GM12878 (cell line): Measurements from ENCODE around the gene CAMK4. TPM values are rescaled to one million over a fixed set of nuclear protein-coding genes. Genes with fewer than 3 reads are reported as not detected.

Experiments
- BCL11A ChIP-seq: IDR thresholded peaks from 2 replicates; pipeline ENCODE4 v1.6.1; 2011; ENCODE audit warnings: low read depth, low read length
- CEBPB ChIP-seq, 2 experiments: fragments of 150-350 bp in 1 of 2; IDR thresholded peaks; 2 replicates each; pipeline ENCODE4 v1.6.1; 2012 to 2014; ENCODE audit warnings: low read depth in 2 of 2, low read length in 2 of 2, borderline replicate concordance in 1 of 2, inconsistent platforms in 1 of 2
- EED ChIP-seq: sonication (generic); IDR thresholded peaks from 2 replicates; pipeline ENCODE4 v1.6.1; 2016; ENCODE audit warnings: antibody characterized with exemption, low read depth
- HDGF ChIP-seq: fragments of 450-650 bp; IDR thresholded peaks from 2 replicates; pipeline ENCODE4 v1.6.1; 2016; ENCODE audit warnings: antibody characterized with exemption
- KLF5 ChIP-seq: fragments of 450-650 bp; IDR thresholded peaks from 2 replicates; pipeline ENCODE4 v1.6.1; 2014; ENCODE audit warnings: mild to moderate bottlenecking; ENCODE audit not compliant: partially characterized antibody
- NFIC ChIP-seq: IDR thresholded peaks from 2 replicates; pipeline ENCODE4 v1.6.1; 2012; ENCODE audit warnings: low read depth, mild to moderate bottlenecking, inconsistent platforms, low read length, moderate library complexity
- PAX5 ChIP-seq: IDR thresholded peaks from 2 replicates; pipeline ENCODE4 v1.6.1; 2011; ENCODE audit warnings: low read depth, low read length, borderline replicate concordance
- RAD21 ChIP-seq: IDR thresholded peaks from 2 replicates; pipeline ENCODE4 v1.6.1; 2011; ENCODE audit warnings: mild to moderate bottlenecking, low read depth, low read length, moderate library complexity; ENCODE audit not compliant: insufficient read depth
- RBBP5 ChIP-seq: fragments of 200-600 bp; sonication (generic); conservative IDR thresholded peaks from 2 replicates; pipeline ENCODE4 v1.6.1; 2016
- RFX5 ChIP-seq: IDR thresholded peaks from 2 replicates; pipeline ENCODE4 v1.6.1; 2011; ENCODE audit warnings: low read depth, low read length, improper control_type of control experiment
- SIN3A ChIP-seq: IDR thresholded peaks from 2 replicates; pipeline ENCODE4 v1.6.1; 2012; ENCODE audit warnings: low read depth, low read length, improper control_type of control experiment
- SREBF1 ChIP-seq: IDR thresholded peaks from 2 replicates; pipeline ENCODE4 v1.6.1; 2012; ENCODE audit warnings: mild to moderate bottlenecking, low read length
- SUPT20H ChIP-seq: IDR thresholded peaks from 2 replicates; pipeline ENCODE4 v1.6.1; 2011; ENCODE audit warnings: low read depth, mild to moderate bottlenecking, low read length, moderate library complexity, borderline replicate concordance; ENCODE audit not compliant: control insufficient read depth
- TCF3 ChIP-seq: IDR thresholded peaks from 2 replicates; pipeline ENCODE4 v1.6.1; 2012; ENCODE audit warnings: low read depth, mild to moderate bottlenecking, low read length, borderline replicate concordance; ENCODE audit not compliant: insufficient read depth
- ZBED1 ChIP-seq: IDR thresholded peaks from 2 replicates; pipeline ENCODE4 v1.6.1; 2016; ENCODE audit warnings: borderline replicate concordance
- ZZZ3 ChIP-seq: IDR thresholded peaks from 2 replicates; pipeline ENCODE4 v1.6.1; 2011; ENCODE audit warnings: low read depth; ENCODE audit not compliant: control insufficient read depth, insufficient read length
- polyA plus RNA-seq, 11 experiments: library from polyadenylated mRNA; depleted of rRNA in 4 of 11; unstranded in 6 of 11; stranded (reverse) in 5 of 11; fragments of >200 nt; fragmentation: Nextera tagmentation in 4 of 11; fragmentation: Illumina TruSeq in 1 of 11; extraction: Ambion mirVana in 4 of 11; extraction: Trizol in 1 of 11; gene quantifications; 1 replicate in 1 of 11; 2 replicates in 10 of 11; pipeline versions ENCODE4 v1.2.1 to v1.2.3, GENCODE V29; 2011 to 2016; ENCODE audit warnings: inconsistent platforms in 2 of 11, missing spikeins in 2 of 11, low read depth in 1 of 11
- total RNA-seq, 4 experiments: library from RNA; depleted of rRNA in 3 of 4; stranded (reverse); fragments of >200 nt in 3 of 4; fragmentation: Illumina TruSeq in 1 of 4; extraction: Trizol in 1 of 4; gene quantifications; 2 replicates each; pipeline versions ENCODE4 v1.2.1 to v1.2.3, GENCODE V29; 2013 to 2021
- TF ChIP-seq, protein P1 (sequence below): fragments of 450-650 bp; IDR thresholded peaks from 2 replicates; pipeline ENCODE4 v1.6.1; 2017; ENCODE audit warnings: mild to moderate bottlenecking, moderate library complexity
- TF ChIP-seq, protein P2 (sequence below): fragments of 450-650 bp; IDR thresholded peaks from 2 replicates; pipeline ENCODE4 v1.6.1; 2018; ENCODE audit warnings: borderline replicate concordance, mild to moderate bottlenecking; ENCODE audit not compliant: partially characterized antibody
- TF ChIP-seq, protein P3 (sequence below): fragments of 450-650 bp; formaldehyde crosslinking; IDR thresholded peaks from 2 replicates; pipeline ENCODE4 v1.4.0; 2020; ENCODE audit warnings: mild to moderate bottlenecking, moderate library complexity
- TF ChIP-seq, protein P4 (sequence below): IDR thresholded peaks from 2 replicates; pipeline ENCODE4 v1.6.1; 2012; ENCODE audit warnings: low read length, inconsistent platforms

Gene CAMK4
- total and polyA plus RNA-seq, 10 of the 15 experiments (the other 5 are each of a cell fraction or from before 2014, with no cell fraction given) = 13.3 to 51.9 (median 35.3) TPM

DNA sequence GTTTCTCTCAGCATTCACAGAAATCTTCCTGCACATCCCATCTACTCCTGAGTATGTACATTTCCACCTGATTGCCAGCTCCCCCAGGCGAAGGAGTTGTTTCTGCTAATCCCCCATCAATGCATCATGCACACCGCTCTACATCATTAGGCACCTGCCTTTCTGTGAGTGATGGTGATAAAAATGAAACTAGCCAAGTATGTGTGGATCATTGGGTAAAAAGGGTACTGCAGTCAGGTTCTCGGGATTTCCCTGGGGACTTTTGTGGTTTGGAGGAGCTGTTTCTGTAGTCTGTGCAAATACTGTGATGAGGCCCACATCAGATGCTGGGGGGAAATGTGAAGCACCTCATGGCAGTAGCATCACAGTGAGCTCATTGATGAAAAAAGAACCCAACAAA lies 30.4 kb downstream of the CAMK4 start (continued):
- TF ChIP-seq, protein P1, sequence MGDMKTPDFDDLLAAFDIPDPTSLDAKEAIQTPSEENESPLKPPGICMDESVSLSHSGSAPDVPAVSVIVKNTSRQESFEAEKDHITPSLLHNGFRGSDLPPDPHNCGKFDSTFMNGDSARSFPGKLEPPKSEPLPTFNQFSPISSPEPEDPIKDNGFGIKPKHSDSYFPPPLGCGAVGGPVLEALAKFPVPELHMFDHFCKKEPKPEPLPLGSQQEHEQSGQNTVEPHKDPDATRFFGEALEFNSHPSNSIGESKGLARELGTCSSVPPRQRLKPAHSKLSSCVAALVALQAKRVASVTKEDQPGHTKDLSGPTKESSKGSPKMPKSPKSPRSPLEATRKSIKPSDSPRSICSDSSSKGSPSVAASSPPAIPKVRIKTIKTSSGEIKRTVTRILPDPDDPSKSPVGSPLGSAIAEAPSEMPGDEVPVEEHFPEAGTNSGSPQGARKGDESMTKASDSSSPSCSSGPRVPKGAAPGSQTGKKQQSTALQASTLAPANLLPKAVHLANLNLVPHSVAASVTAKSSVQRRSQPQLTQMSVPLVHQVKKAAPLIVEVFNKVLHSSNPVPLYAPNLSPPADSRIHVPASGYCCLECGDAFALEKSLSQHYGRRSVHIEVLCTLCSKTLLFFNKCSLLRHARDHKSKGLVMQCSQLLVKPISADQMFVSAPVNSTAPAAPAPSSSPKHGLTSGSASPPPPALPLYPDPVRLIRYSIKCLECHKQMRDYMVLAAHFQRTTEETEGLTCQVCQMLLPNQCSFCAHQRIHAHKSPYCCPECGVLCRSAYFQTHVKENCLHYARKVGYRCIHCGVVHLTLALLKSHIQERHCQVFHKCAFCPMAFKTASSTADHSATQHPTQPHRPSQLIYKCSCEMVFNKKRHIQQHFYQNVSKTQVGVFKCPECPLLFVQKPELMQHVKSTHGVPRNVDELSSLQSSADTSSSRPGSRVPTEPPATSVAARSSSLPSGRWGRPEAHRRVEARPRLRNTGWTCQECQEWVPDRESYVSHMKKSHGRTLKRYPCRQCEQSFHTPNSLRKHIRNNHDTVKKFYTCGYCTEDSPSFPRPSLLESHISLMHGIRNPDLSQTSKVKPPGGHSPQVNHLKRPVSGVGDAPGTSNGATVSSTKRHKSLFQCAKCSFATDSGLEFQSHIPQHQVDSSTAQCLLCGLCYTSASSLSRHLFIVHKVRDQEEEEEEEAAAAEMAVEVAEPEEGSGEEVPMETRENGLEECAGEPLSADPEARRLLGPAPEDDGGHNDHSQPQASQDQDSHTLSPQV = no peak
- TF ChIP-seq PAX5 = peak; percentile 82
- TF ChIP-seq SUPT20H = no peak
- TF ChIP-seq RAD21 = peak; percentile 30; the same call in 1 of the 2 replicates
- TF ChIP-seq BCL11A = peak; percentile 98
- TF ChIP-seq, protein P2, sequence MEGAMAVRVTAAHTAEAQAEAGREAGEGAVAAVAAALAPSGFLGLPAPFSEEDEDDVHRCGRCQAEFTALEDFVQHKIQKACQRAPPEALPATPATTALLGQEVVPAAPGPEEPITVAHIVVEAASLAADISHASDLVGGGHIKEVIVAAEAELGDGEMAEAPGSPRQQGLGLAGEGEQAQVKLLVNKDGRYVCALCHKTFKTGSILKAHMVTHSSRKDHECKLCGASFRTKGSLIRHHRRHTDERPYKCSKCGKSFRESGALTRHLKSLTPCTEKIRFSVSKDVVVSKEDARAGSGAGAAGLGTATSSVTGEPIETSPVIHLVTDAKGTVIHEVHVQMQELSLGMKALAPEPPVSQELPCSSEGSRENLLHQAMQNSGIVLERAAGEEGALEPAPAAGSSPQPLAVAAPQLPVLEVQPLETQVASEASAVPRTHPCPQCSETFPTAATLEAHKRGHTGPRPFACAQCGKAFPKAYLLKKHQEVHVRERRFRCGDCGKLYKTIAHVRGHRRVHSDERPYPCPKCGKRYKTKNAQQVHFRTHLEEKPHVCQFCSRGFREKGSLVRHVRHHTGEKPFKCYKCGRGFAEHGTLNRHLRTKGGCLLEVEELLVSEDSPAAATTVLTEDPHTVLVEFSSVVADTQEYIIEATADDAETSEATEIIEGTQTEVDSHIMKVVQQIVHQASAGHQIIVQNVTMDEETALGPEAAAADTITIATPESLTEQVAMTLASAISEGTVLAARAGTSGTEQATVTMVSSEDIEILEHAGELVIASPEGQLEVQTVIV = no peak
- peak; percentile 97 for TF ChIP-seq EED
- 0 out of 4 replicates have a peak, but pooled peaks of 1 of the 2 experiments have one; percentile 79 for TF ChIP-seq CEBPB (IDR thresholded peaks at IDR 0.05; ENCODE audit: borderline replicate concordance in 1 of 2, low read depth in 2 of 2, low read length in 2 of 2)
- peak; percentile 79 for TF ChIP-seq KLF5
- TF ChIP-seq SREBF1 = no peak
- TF ChIP-seq TCF3 = peak; percentile 89
- TF ChIP-seq, protein P3, sequence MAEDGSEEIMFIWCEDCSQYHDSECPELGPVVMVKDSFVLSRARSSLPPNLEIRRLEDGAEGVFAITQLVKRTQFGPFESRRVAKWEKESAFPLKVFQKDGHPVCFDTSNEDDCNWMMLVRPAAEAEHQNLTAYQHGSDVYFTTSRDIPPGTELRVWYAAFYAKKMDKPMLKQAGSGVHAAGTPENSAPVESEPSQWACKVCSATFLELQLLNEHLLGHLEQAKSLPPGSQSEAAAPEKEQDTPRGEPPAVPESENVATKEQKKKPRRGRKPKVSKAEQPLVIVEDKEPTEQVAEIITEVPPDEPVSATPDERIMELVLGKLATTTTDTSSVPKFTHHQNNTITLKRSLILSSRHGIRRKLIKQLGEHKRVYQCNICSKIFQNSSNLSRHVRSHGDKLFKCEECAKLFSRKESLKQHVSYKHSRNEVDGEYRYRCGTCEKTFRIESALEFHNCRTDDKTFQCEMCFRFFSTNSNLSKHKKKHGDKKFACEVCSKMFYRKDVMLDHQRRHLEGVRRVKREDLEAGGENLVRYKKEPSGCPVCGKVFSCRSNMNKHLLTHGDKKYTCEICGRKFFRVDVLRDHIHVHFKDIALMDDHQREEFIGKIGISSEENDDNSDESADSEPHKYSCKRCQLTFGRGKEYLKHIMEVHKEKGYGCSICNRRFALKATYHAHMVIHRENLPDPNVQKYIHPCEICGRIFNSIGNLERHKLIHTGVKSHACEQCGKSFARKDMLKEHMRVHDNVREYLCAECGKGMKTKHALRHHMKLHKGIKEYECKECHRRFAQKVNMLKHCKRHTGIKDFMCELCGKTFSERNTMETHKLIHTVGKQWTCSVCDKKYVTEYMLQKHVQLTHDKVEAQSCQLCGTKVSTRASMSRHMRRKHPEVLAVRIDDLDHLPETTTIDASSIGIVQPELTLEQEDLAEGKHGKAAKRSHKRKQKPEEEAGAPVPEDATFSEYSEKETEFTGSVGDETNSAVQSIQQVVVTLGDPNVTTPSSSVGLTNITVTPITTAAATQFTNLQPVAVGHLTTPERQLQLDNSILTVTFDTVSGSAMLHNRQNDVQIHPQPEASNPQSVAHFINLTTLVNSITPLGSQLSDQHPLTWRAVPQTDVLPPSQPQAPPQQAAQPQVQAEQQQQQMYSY (CRISPR knock-in tag) = no peak
- TF ChIP-seq ZZZ3 = no peak
- TF ChIP-seq ZBED1 = peak; percentile 96
- TF ChIP-seq HDGF = peak; percentile 53; the same call in 1 of the 2 replicates
- no peak for TF ChIP-seq RFX5
- no peak for TF ChIP-seq RBBP5
- no peak for TF ChIP-seq SIN3A
- TF ChIP-seq NFIC = peak; percentile 99
- TF ChIP-seq, protein P4, sequence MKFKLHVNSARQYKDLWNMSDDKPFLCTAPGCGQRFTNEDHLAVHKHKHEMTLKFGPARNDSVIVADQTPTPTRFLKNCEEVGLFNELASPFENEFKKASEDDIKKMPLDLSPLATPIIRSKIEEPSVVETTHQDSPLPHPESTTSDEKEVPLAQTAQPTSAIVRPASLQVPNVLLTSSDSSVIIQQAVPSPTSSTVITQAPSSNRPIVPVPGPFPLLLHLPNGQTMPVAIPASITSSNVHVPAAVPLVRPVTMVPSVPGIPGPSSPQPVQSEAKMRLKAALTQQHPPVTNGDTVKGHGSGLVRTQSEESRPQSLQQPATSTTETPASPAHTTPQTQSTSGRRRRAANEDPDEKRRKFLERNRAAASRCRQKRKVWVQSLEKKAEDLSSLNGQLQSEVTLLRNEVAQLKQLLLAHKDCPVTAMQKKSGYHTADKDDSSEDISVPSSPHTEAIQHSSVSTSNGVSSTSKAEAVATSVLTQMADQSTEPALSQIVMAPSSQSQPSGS = peak; percentile 98
